HG03439 (cell line): ENCODE data around the gene UBA7.
"Not testable (repeated sequence)": the region's sequence is repeated elsewhere in the genome, so short reads cannot be mapped to it uniquely, and the experiment has no call there.

Experiments
- ATAC-seq: cut with Tn5 transposase; IDR thresholded peaks from one replicate; pipeline ENCODE4 v1.9.1; 2021; ENCODE audit warnings: mild to moderate bottlenecking, moderate library complexity; ENCODE audit not compliant: unreplicated experiment

The UBA7 gene, protein sequence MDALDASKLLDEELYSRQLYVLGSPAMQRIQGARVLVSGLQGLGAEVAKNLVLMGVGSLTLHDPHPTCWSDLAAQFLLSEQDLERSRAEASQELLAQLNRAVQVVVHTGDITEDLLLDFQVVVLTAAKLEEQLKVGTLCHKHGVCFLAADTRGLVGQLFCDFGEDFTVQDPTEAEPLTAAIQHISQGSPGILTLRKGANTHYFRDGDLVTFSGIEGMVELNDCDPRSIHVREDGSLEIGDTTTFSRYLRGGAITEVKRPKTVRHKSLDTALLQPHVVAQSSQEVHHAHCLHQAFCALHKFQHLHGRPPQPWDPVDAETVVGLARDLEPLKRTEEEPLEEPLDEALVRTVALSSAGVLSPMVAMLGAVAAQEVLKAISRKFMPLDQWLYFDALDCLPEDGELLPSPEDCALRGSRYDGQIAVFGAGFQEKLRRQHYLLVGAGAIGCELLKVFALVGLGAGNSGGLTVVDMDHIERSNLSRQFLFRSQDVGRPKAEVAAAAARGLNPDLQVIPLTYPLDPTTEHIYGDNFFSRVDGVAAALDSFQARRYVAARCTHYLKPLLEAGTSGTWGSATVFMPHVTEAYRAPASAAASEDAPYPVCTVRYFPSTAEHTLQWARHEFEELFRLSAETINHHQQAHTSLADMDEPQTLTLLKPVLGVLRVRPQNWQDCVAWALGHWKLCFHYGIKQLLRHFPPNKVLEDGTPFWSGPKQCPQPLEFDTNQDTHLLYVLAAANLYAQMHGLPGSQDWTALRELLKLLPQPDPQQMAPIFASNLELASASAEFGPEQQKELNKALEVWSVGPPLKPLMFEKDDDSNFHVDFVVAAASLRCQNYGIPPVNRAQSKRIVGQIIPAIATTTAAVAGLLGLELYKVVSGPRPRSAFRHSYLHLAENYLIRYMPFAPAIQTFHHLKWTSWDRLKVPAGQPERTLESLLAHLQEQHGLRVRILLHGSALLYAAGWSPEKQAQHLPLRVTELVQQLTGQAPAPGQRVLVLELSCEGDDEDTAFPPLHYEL

DNA sequence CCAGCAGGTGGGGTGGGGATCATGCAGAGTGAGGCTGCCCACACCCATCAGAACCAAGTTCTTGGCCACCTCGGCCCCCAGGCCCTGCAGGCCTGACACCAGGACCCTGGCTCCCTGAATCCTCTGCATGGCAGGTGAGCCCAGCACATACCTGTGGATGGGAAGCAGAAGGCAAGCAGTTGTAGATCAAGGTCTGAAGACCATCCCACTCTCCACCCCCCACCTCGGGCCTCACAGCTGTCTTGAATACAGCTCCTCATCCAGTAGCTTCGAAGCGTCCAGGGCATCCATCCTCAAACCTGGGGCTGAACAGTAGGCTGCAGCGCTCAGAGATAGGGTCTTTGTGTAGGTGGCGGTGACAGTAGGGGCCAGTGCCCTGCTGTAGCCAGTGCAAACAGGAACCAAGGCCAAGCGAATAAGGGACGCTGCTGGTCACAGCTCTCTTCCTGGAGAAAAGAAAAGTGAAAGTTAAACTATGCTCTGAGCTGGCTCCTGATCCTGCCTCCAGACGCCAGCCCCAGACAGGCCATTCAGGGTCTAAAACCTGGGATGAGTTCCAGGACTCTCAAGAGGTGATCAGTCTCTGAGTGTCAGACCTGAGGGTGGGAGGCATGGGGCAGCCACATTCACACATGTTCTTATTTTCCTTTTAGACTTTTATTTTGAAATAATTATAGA, at the start of gene UBA7:
Gene UBA7, minus strand, starts transcription at position 457 of the 678 bp plus-strand sequence. Its CDS starts 166 bp downstream, at position 291.
- ATAC-seq: peak; percentile 69

DNA sequence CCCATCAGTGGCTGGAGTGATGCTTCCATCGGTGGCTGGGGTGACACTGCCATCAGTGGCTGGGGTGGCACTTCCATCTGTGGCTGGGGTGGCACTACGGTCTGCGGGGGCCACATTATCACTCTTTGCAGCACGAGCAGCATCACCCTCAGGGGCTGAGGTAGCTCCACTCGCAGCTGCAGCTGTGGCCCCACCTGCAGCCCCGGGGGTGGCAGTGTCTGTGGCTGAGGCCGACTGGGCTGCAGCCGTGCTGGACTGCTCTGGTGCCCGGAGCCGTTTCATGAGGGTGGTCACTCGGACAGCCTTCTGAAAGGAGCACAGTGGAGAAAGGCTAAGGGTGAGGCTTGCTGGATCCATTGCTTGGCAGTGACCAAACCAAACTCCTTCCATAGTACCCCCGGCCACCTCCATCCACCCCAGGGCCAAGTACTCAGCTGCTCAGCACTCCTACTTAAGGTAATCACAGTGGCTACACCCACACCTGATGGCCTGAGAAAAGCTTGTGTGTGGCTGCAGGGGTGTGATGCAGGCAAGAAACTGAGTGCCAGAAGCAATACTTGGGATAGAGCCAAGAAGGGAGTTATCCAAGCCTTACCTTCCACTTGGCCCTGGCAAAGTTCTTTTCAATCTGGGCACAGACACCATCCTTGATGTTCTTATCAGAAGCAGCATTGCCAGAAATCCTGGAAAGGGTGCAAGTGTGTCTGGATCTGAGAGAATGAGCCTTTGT, 46.0 kb upstream of the UBA7 start:
- ATAC-seq: no peak

DNA sequence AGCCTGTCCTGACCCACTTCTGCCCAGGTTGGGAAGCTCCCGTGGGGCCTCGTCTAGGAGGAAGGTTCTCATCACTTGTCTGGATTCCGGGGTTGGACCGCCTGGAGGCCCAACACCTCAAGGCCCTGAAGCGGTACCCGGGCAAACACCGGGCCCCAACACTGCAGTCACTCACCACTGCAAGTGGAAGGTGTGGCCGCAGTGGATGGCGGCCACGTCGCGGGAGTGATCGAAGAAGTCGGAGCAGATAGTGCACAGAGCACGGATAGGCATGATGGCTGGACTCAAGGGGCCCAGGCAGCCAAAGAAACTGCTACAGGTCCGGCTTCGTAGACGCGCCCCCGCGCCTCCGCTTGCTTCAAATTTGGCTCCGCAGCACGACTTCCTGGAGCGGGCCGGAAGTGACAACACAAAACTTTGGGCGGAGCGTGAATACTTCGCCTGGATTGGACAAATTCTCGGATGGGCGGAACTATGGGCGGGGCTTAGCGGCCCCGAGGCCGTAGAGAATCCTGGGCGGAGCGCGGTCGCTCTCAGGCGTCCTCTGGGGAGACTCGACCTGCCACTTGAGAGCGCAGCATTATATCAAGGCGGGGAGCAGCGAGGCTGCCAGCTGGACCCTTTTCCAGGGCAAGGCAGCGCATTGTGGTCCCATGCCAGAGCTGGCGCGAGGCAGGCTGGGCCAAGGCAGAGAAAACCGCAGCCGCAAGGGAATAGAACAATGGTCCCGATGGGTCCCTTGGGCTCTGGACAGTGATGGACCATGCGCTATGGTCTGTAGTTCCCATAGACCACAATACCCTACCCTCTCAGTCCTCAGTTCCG, 42.6 kb upstream of the UBA7 start, which contains the start of gene TRAIP:
Gene TRAIP, minus strand, starts transcription at position 384 of the 825 bp plus-strand sequence. Its CDS starts 111 bp downstream, at position 273.
- peak; percentile 94 for ATAC-seq

DNA sequence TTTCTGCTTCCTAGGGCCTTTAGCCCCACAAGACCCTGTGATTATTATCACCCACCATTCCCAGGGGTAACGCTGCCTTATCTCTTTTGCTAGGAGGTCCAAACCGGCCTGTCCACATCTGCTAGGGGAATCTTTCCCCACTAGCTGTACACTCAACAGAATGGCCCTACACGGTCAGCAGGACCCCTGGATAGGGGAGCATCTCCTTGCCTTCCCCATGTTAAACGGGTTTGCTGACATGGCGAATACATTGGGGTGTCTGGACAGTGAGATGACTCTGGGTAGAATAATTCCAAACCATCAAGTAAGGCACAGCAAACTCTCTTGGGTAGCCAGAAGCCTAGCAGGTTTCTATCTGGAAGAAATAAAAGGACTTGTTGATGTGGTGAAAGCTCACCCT, 41.9 kb upstream of the UBA7 start:
- no peak for ATAC-seq

DNA sequence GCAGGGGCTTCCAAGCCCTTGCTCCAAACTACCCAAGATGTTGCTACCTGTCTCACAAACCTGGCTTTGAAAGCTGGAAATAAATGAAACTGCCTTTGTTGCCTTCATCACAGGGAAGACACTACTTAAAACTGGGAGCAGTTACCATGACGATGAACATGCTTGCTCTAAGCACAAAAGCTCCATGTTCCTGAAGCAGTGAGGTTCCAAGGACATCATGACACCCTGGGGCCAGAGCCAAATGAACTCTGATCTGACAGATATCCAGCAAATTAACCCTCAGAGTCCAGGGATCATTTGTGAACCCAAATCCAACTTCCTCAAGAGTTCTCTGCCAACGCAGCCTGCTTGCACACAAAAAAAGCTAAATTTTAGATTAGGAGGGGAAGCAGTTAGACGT, 31.9 kb upstream of the UBA7 start:
- ATAC-seq: no peak

DNA sequence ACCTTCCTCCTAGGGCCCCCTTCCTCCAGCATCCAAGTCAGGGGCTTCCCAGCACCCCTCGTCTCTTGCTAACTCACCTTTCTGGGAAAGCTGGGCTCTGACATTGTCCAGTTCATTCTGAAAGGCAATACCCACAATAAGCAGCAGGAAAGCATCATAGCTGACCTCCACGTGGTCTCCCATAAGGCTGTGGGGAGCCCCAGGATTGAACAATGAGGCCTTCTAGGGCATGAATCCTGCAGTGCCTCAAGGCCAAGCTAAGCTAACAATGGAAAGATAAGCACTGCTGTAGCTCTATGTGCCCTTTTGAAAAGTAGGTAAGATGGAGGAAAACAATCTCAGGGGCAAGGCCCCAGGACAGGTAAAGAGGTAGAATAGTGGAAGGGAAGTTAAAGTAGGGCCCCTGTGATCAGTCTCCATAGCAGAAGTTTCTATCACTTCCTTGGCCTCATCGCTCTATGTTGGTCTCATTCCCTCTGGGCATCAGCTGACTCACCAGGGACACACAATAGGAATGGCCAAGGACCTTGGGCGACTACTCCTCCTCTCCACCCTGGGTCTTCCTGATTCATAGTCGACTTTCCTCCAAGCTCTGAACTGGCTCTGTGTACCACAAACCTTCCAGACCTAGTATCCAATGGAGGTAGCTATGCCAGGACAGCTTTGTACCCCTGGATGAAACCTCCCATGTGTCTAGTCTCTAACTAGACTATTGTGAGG, 30.9 kb upstream of the UBA7 start:
- no peak for ATAC-seq

DNA sequence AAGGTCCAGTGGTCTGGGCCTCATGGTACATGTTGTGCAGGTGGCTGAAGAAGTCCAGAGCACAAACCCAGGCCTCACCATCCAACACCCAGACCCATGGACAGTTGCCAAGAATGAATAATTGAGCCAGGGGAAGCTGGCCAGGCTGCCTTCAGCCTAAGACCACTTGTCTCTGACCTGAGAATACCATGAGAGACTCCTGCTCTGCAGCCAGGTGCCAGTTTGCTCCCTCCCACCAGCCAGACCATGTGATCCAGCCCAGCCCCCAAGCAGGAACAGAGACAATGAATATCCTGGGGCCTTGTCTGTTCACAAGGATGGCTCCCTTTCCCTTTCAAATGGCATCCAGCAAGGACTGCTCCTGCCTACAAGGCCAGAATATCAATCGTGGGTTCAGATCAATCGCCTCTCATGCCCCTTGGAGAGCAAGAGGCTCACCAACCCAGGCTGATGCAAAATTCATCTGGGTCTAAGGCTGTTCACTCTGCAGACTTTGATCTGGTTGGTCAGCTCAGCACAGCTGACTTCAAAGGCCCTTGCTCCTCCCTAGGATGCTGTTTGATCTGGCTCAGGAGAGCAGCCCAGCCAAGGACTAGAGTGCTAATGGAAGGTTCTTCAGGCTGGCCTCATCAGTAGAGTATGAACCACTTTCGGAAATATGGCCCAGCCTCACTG, 29.2 kb upstream of the UBA7 start:
- no peak for ATAC-seq

DNA sequence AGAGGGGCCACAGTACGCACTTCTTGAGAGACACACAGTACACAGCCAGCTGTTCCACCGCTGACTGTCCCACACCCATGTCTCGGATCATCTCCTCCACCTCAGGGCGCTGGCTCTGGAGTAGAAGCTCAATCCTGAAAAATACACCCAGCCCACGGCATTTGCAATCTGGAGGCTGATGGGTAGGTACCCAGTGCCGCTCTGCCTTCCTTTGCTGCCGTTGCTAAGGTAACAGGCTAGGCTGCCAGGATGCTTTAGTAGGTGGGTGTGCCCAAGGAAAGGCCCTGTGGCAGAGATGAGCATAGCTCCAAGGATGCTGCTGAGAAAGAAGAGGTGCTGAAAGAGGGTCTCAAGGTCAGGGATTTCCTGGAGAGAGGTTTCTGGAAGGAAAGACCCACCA, 28.1 kb upstream of the UBA7 start:
- ATAC-seq: no peak

DNA sequence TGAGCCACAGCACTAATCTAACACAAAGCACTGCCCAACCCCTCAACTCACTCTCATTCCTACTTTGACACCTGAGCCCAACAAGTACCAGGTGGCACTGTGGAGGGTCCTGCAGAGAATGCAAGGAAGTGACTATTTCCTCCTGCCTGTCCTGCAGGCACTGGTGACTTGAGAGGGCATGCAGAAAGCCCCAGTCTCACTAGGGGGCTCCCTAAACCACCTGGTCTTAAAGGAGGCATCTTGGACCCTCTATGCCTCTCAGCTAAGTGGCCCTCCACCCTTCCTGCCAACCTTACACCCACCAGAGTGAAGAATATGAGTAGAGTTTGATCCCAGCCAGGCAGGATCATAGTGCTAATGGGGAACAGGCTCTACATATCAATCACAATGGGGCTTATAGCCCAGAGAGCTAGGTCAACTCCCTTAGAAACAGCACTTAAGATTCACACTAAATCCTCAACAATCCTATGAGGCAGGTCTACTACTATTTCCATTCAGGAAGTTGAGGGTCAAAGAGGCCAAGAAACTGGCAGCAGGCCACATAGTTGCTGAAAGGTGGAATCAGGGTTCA, 27.5 kb upstream of the UBA7 start:
- ATAC-seq: no peak

DNA sequence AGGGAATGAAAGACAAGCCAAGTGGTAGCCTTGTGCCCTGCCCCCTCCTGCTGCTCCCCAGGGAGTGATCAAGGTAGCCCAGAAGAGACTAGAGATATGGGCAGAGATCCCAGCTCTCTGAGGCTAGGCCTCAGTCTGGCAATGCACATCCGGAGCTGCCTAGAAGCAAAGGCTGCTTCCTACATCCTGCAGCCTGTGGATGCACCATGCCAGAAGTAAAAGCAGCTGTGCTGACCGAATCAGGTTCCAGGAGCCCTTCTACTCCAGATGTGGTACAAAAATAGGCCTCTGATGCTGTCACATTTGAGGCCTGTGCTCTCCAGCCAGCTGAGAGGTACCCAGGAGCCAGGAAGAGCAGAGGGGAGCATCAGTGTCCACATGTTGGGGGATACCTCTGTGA, 26.6 kb upstream of the UBA7 start:
- ATAC-seq: no peak

DNA sequence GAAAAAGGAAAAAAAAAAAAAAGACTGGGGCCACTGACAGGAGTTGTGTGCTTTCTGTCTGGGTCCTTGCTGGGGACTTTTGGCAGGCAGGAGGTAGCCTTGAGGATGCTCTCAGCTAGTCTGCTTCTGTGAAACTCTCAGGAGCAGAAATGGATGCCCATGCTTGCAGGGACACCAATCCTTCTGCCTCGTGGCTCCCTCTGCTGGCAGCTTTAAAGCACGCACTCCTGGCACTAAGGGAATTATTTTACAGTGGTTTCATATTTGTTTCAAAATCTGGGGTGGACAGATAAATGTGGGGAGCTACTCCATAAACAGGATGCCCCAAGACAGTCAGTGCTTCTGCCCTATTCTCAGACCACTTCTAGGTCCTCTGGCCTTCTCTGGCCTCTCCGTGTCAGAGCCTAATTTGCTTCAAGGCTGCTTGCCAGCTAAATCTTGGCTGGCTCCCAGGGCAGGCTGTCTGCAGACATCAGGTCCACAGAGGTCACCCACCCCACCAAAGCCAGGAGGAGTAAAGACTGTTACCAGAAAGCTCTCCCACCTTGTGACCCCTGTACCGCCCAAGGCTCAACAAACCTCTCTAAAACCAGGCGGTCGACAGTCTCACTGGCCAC, 25.5 kb upstream of the UBA7 start:
- no peak for ATAC-seq

DNA sequence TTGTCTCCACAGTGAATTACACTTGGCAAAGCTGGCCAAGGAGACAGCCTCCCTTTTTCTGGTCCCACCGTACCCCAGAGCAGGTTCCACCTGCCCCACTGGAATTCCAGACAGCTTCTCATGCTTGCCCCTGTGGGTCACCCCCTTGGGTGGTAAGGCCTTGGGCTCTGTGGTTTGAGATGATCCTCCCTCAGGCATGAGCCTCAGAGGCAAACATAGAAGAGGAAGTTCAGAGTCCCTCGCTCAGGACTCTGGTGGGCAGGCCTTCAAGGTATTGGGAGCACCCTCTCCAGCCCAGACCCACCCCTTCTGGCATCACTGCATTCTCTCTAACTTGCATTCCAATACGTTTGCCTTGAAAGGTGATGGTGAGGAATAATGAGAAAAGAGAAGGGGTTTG, 17.6 kb upstream of the UBA7 start:
- ATAC-seq: no peak

DNA sequence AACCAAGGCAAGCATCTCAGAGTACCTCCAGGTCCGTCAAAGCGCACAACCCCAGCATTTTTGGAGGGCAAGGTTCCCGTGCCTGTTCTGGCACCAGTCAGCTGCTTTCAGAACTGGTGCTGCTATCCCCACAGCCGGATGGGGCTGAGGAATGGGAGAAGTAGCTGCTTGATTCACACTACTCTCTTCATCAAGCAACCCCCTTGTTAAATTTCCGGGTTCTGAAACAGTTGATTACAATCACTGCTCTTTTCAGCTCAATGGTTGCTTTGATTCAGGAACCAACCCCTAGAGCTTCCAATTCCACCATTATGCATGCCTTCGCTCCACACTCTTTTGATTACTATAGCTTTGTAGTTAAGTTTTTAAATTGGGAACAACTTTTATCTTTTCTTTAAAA, 12.3 kb upstream of the UBA7 start:
- ATAC-seq: no peak

DNA sequence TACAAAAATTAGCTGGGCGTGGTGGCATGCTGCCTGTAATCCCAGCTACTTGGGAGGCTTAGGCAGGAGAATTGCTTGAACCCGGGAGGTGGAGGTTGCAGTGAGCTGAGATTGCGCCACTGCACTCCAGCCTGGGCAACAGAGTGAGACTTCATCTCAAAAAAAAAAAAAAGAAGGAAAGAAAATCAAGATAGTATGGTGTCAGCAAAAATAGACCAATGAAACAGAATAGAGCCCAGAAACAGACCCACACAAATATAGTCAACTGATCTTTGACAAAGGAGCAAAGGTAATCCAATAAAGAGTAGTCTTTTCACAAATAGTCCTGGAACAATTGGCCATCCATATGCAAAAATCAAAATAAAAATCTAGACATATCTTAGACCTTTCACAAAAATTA, 9.4 kb upstream of the UBA7 start:
- ATAC-seq: not testable (repeated sequence)

DNA sequence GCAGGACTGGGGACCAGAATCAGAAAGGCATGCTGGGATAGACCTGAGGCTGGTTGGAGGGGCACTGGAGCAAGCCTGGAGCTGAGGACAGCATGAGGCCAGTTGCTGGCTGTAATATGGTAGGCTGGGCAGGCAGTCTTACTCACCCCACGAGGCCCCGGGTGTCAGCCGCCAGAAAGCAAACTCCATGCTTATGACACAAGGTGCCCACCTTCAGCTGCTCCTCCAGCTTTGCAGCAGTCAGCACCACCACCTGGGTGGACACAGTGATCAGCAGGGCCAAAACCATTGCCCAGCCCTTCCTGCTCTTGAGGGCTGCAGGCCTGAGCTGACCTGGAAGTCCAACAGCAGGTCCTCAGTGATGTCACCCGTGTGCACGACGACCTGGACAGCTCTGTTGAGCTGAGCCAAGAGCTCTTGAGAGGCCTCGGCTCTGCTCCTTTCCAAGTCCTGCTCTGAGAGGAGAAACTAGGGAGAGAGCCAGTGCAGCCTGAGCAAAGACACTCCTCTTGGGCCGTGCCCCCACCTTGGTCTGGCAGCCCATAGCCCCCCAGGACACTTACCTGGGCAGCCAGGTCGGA, 747 bp downstream of the UBA7 start:
- no peak for ATAC-seq

DNA sequence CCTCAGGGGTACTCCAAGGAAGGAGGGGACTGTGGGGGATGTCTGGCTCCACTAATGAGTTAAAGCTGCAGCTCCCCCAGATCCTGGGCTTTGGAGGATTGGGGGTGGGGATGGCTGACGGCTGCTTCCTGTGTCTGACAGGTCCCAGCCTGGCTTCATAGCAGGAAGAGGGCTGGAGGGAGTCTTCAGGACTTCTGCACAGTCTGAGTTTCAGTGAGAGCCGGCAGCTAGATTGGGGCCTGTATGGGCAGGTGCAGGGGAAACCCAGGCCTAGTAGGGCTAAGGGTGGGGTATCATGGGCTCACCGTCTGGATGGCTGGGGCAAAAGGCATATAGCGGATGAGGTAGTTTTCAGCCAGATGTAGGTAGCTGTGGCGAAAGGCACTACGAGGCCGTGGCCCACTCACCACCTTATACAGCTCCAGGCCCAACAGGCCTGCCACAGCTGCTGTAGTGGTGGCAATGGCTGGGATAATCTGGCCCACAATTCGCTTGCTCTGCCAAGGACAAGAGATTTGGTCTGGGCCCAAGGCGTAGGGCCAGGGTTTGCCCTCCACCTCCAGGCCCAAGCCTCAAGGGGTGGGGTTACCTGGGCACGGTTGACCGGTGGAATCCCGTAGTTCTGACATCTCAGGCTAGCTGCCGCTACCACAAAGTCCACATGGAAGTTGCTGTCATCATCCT, 6.2 kb downstream of the UBA7 start:
- no peak for ATAC-seq

DNA sequence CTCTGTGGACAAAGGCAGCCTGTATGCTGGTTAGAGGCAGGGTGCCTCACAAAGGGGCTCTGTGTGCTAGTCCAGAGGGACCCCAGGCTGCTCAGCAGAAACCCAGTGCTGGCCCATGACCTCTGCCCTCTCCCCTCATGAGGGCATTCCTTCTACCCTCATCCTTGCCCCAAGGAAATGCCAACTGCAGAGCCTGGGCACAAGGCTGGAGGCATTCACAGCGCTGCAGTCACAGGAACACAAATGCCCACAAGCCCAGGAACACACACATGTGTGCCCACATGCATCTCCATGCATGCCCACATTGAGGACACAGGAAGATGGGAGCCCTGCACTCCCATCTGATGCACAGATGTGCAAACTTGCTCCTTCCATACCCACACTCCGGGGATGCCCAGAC, 6.9 kb downstream of the UBA7 start:
- no peak for ATAC-seq
